ENCODE data around the gene ACTN1.
A peak's percentile ranks its signal among the peaks of the same experiment; 100 is the strongest.
"Not testable (repeated sequence)": the region's sequence is repeated elsewhere in the genome, so short reads cannot be mapped to it uniquely, and the experiment has no call there.

ACTN1 gene

GRCh38 chr14:68877993-68878575 is 101.0 kb downstream of the ACTN1 start:
- FAIRE-seq (peak; percentile 98), DNase-seq (ENCODE audit: insufficient read length, low spot score) (no peak)

GRCh38 chr14:68876976-68877375 is 102.1 kb downstream of the ACTN1 start:
- no peak for DNase-seq (ENCODE audit: insufficient read length, low spot score)
- FAIRE-seq: peak; percentile 74

GRCh38 chr14:68874746-68875155 is 104.4 kb downstream of the ACTN1 start:
- FAIRE-seq: peak; percentile 95
- DNase-seq (ENCODE audit: insufficient read length, low spot score): no peak

GRCh38 chr14:68873376-68873775 is 105.7 kb downstream of the ACTN1 start:
- DNase-seq (ENCODE audit: insufficient read length, low spot score): no peak
- no peak for FAIRE-seq

- FAIRE-seq: peak; percentile 93
- DNase-seq (ENCODE audit: insufficient read length, low spot score): no peak
Observed at GRCh38 chr14:68871392-68871791, 107.7 kb downstream of the ACTN1 start.

GRCh38 chr14:68866991-68867533 is 112.0 kb downstream of the ACTN1 start:
- FAIRE-seq: peak; percentile 52
- no peak for DNase-seq (ENCODE audit: insufficient read length, low spot score)

GRCh38 chr14:68865542-68865941 is 113.6 kb downstream of the ACTN1 start:
- DNase-seq (ENCODE audit: insufficient read length, low spot score): no peak
- FAIRE-seq: peak; percentile 72

- FAIRE-seq: peak; percentile 89
Observed at GRCh38 chr14:68864361-68864750, 114.7 kb downstream of the ACTN1 start.

GRCh38 chr14:68863610-68864360 is 115.3 kb downstream of the ACTN1 start:
- no peak for FAIRE-seq

More at GRCh38 chr14:68864361-68864750, 114.7 kb downstream of the ACTN1 start:
- DNase-seq (ENCODE audit: insufficient read length, low spot score): no peak

GRCh38 chr14:68862954-68863594 is 116.0 kb downstream of the ACTN1 start:
- DNase-seq (ENCODE audit: insufficient read length, low spot score) (peak; percentile 99), FAIRE-seq (peak; percentile 99)

More at GRCh38 chr14:68863610-68864360, 115.3 kb downstream of the ACTN1 start:
- DNase-seq (ENCODE audit: insufficient read length, low spot score): no peak

- DNase-seq (ENCODE audit: insufficient read length, low spot score) (no peak), FAIRE-seq (peak; percentile 62)
Observed at GRCh38 chr14:68860771-68861170, 118.3 kb downstream of the ACTN1 start.

GRCh38 chr14:68857516-68858070 is 121.5 kb downstream of the ACTN1 start:
- FAIRE-seq (peak; percentile 88), DNase-seq (ENCODE audit: insufficient read length, low spot score) (no peak)

- FAIRE-seq (no peak), DNase-seq (ENCODE audit: insufficient read length, low spot score) (no peak)
Observed at GRCh38 chr14:68856572-68856971, 122.5 kb downstream of the ACTN1 start.

- no peak for FAIRE-seq
Observed at GRCh38 chr14:68854421-68854820, 124.7 kb downstream of the ACTN1 start.

GRCh38 chr14:68853749-68854148 is 125.4 kb downstream of the ACTN1 start:
- FAIRE-seq (peak; percentile 76), DNase-seq (ENCODE audit: insufficient read length, low spot score) (no peak)

More at GRCh38 chr14:68854421-68854820, 124.7 kb downstream of the ACTN1 start:
- no peak for DNase-seq (ENCODE audit: insufficient read length, low spot score)

- peak; percentile 86 for FAIRE-seq
- not testable (repeated sequence) for DNase-seq (ENCODE audit: insufficient read length, low spot score)
Observed at GRCh38 chr14:68852493-68852892, 126.6 kb downstream of the ACTN1 start.

- DNase-seq (ENCODE audit: insufficient read length, low spot score) (no peak), FAIRE-seq (no peak)
Observed at GRCh38 chr14:68851078-68851477, 128.0 kb downstream of the ACTN1 start.

- DNase-seq (ENCODE audit: insufficient read length, low spot score) (no peak), FAIRE-seq (peak; percentile 69)
Observed at GRCh38 chr14:68849416-68849815, 129.7 kb downstream of the ACTN1 start.

- FAIRE-seq (no peak), DNase-seq (ENCODE audit: insufficient read length, low spot score) (no peak)
Observed at GRCh38 chr14:68848253-68848652, 130.8 kb downstream of the ACTN1 start.

- DNase-seq (ENCODE audit: insufficient read length, low spot score); FAIRE-seq: not testable (repeated sequence)
Observed at GRCh38 chr14:68847640-68848039, 131.5 kb downstream of the ACTN1 start.

- FAIRE-seq (peak; percentile 89), DNase-seq (ENCODE audit: insufficient read length, low spot score) (no peak)
Observed at GRCh38 chr14:68846466-68846865, 132.6 kb downstream of the ACTN1 start.

All from HTR-8/SVneo (cell line).